Spleen (tissue), 7 donors: Measurements from ENCODE around the gene WDR6.

Source experiments
- POLR2A ChIP-seq, 3 donors: fragments of 450-650 bp; IDR thresholded peaks; one replicate each; pipeline ENCODE4 v1.5.1; 2017; ENCODE audit warnings: antibody characterized with exemption in 3 of 3, mild to moderate bottlenecking in 1 of 3
- POLR2AphosphoS5 ChIP-seq, 3 donors: sonication (generic); formaldehyde crosslinking; IDR thresholded peaks; one replicate each; pipeline ENCODE4 v1.5.1; 2017; ENCODE audit warnings: antibody characterized with exemption in 3 of 3
- TF ChIP-seq, protein P1 (sequence below), 11 experiments: fragments of 200-600 bp in 7 of 11; fragments of 450-650 bp in 4 of 11; sonication (generic) in 4 of 11; IDR thresholded peaks in 8 of 11; conservative IDR thresholded peaks in 3 of 11; 1 replicate in 7 of 11; 2 replicates in 4 of 11; pipeline versions ENCODE4 v1.4.0 to v1.8.0; 2016 to 2021; ENCODE audit warnings: antibody characterized with exemption in 11 of 11, inconsistent platforms in 4 of 11, mild to moderate bottlenecking in 1 of 11
- donor health status: DM: no; HTN: no; CAD: no; lungs with moderate emphysema.
- donor health status: DM: no; HTN: no; CAD: no.
- donor health status: DM: no; HTN: no; CAD: no.

DNA sequence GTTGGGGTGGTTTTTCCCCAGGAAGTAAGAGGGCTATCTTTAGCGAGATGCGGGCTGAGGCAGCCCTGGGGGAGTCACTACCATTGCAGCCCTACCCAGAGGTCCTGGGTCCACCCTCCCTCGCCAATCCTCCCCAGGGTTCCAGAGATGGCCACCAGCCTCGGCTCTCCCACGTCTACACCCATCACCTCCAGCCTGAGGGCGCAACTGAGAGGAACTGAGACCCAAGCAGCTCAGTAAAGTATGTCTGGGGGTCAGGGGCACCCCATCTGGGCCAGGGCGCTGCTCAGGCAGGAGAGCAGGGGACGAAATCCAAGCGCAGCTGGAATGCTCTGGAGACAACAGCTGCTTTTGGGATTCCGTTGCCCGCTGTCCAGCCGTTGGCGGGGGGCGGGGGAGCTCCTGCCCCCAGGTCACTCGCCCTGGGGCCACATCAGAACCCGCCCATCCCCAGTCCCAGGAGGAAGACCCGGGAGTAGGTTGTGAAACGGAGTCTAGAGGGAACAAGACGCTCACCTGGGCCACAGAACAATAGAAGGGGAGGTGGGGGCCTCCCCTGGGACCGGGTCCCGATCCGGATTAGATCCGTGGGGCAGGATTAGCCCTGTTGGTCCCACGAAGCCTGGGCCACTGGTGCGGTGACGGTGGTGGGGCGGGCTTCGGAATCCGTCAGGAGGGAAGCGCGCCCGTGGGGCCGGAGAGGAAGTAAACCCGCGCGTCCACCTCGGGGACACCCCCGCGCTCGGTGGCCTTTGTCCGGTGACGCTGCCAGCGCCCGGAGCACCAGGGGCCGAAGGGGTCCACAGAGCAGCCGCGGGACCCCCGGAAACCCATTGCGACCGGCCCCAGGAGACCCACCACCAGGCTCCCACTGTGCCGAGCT lies 13.4 kb downstream of the WDR6 start:
- TF ChIP-seq, protein P1, sequence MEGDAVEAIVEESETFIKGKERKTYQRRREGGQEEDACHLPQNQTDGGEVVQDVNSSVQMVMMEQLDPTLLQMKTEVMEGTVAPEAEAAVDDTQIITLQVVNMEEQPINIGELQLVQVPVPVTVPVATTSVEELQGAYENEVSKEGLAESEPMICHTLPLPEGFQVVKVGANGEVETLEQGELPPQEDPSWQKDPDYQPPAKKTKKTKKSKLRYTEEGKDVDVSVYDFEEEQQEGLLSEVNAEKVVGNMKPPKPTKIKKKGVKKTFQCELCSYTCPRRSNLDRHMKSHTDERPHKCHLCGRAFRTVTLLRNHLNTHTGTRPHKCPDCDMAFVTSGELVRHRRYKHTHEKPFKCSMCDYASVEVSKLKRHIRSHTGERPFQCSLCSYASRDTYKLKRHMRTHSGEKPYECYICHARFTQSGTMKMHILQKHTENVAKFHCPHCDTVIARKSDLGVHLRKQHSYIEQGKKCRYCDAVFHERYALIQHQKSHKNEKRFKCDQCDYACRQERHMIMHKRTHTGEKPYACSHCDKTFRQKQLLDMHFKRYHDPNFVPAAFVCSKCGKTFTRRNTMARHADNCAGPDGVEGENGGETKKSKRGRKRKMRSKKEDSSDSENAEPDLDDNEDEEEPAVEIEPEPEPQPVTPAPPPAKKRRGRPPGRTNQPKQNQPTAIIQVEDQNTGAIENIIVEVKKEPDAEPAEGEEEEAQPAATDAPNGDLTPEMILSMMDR (IDR thresholded peaks at IDR 0.05 in 8 of 11, conservative IDR thresholded peaks at IDR 0.05 in 3 of 11), result no peak
- TF ChIP-seq POLR2A (IDR thresholded peaks at IDR 0.05) (no peak), POLR2AphosphoS5 (IDR thresholded peaks at IDR 0.05) (no peak)
